Measurements from ENCODE around the gene APAF1. TPM values are rescaled to one million over a fixed set of nuclear protein-coding genes. Genes with fewer than 3 reads are reported as not detected.

Gene APAF1
- polyA plus RNA-seq, 1 of the 3 experiments (the other 2 are of a cell fraction): 3.3 TPM

DNA sequence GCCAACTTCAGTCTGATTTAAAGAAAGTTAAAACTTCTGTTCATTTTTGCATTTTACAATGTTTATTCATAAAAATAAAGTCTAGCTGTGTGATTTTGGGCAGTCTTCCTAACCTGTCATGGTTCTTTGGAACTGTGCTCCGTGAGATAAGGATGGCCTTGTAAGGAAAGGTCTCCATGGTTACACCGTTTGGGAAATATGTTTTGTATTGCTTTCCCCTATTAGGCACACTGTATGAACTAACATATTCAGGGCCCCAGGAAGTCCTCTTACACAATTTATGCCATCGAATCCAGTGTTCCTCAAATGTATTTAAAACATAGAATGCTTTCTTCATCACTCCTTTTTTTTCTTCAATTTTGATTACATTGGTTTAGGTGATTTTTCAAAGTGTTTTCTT, 54.5 kb downstream of the APAF1 start (continued):
- TF ChIP-seq, protein P1, sequence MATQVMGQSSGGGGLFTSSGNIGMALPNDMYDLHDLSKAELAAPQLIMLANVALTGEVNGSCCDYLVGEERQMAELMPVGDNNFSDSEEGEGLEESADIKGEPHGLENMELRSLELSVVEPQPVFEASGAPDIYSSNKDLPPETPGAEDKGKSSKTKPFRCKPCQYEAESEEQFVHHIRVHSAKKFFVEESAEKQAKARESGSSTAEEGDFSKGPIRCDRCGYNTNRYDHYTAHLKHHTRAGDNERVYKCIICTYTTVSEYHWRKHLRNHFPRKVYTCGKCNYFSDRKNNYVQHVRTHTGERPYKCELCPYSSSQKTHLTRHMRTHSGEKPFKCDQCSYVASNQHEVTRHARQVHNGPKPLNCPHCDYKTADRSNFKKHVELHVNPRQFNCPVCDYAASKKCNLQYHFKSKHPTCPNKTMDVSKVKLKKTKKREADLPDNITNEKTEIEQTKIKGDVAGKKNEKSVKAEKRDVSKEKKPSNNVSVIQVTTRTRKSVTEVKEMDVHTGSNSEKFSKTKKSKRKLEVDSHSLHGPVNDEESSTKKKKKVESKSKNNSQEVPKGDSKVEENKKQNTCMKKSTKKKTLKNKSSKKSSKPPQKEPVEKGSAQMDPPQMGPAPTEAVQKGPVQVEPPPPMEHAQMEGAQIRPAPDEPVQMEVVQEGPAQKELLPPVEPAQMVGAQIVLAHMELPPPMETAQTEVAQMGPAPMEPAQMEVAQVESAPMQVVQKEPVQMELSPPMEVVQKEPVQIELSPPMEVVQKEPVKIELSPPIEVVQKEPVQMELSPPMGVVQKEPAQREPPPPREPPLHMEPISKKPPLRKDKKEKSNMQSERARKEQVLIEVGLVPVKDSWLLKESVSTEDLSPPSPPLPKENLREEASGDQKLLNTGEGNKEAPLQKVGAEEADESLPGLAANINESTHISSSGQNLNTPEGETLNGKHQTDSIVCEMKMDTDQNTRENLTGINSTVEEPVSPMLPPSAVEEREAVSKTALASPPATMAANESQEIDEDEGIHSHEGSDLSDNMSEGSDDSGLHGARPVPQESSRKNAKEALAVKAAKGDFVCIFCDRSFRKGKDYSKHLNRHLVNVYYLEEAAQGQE (IDR thresholded peaks at IDR 0.05; ENCODE audit: low read depth, low read length): no peak
- TF ChIP-seq RAD21 (IDR thresholded peaks at IDR 0.05; ENCODE audit: low read length): no peak
- no peak for TF ChIP-seq JUND (IDR thresholded peaks at IDR 0.05)
- TF ChIP-seq, protein P2, sequence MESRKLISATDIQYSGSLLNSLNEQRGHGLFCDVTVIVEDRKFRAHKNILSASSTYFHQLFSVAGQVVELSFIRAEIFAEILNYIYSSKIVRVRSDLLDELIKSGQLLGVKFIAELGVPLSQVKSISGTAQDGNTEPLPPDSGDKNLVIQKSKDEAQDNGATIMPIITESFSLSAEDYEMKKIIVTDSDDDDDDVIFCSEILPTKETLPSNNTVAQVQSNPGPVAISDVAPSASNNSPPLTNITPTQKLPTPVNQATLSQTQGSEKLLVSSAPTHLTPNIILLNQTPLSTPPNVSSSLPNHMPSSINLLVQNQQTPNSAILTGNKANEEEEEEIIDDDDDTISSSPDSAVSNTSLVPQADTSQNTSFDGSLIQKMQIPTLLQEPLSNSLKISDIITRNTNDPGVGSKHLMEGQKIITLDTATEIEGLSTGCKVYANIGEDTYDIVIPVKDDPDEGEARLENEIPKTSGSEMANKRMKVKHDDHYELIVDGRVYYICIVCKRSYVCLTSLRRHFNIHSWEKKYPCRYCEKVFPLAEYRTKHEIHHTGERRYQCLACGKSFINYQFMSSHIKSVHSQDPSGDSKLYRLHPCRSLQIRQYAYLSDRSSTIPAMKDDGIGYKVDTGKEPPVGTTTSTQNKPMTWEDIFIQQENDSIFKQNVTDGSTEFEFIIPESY (IDR thresholded peaks at IDR 0.05; ENCODE audit: borderline replicate concordance, low read depth): no peak
- TF ChIP-seq, protein P3, sequence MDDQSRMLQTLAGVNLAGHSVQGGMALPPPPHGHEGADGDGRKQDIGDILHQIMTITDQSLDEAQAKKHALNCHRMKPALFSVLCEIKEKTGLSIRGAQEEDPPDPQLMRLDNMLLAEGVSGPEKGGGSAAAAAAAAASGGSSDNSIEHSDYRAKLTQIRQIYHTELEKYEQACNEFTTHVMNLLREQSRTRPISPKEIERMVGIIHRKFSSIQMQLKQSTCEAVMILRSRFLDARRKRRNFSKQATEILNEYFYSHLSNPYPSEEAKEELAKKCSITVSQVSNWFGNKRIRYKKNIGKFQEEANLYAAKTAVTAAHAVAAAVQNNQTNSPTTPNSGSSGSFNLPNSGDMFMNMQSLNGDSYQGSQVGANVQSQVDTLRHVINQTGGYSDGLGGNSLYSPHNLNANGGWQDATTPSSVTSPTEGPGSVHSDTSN (IDR thresholded peaks at IDR 0.05): no peak
- no peak for TF ChIP-seq RXRA (IDR thresholded peaks at IDR 0.05; ENCODE audit: borderline replicate concordance, low read depth)

DNA sequence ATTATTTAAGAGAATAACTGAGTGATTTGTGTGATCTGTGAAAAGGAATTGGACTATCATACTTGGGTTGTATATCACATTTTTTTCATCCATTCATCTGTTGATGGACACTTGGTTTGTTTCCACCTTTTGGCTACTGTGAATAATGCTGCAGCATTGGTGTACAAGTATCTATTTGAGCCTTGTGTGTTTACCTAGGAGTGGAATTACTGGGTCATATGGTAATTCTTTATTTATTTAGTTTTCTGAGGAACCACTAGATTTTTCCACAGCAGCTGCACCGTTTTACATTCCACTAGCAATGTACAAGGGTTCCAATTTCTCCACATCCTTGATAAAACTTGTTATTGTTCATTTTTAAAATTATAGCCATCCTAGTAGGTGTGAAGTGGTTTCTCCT, 56.1 kb downstream of the APAF1 start:
- Histone ChIP-seq H3F3A (replicated peaks; ENCODE audit: insufficient read depth) (peaks cover 4% of the 10 kb centered on the region), H4K20me1 (ENCODE audit: insufficient read depth) (no peaks in the 10 kb centered on the region), H3K36me3 (replicated peaks in 1 of 2; ENCODE audit: control insufficient read depth in 1 of 2, insufficient read depth in 2 of 2, low read length in 1 of 2) (peaks cover 15 to 40% of the 10 kb centered on the region in 2 experiments), H3K79me2 (ENCODE audit: insufficient read depth) (no peaks in the 10 kb centered on the region), H3K4me3 (ENCODE audit: low read depth in 2 of 2, low read length in 1 of 2) (no peak overlapping the region), H3K9me3 (no peaks in the 10 kb centered on the region), H3K4me2 (no peak overlapping the region), H3K27me3 (ENCODE audit: insufficient read depth) (no peaks in the 10 kb centered on the region), H2AFZ (ENCODE audit: low read depth) (no peak overlapping the region), H3K27ac (ENCODE audit: low read depth in 2 of 2, low read length in 1 of 2) (no peak overlapping the region; a peak in 1 of 4 replicates), H3K9me2 (no peaks in the 10 kb centered on the region), H3K4me1 (ENCODE audit: control insufficient read depth in 1 of 2, insufficient read depth in 2 of 2, low read depth in 1 of 2, low read length in 1 of 2) (peaks cover 0 to 3% of the 10 kb centered on the region in 2 experiments; a peak in 2 of 4 replicates), H3K9ac (no peak overlapping the region)
- TF ChIP-seq SIN3A (IDR thresholded peaks at IDR 0.05; ENCODE audit: borderline replicate concordance, low read depth, low read length) (no peak), RCOR1 (IDR thresholded peaks at IDR 0.05; ENCODE audit: low read length) (no peak), EZH2phosphoT487 (IDR thresholded peaks at IDR 0.05; ENCODE audit: borderline replicate concordance, low read depth) (no peak), POLR2AphosphoS5 (IDR thresholded peaks at IDR 0.05; ENCODE audit: low read depth, low read length) (no peak), NRF1 (IDR thresholded peaks at IDR 0.05; ENCODE audit: low read depth, low read length) (no peak), ELF1 (IDR thresholded peaks at IDR 0.05) (no peak), FOXM1 (IDR thresholded peaks at IDR 0.05; ENCODE audit: low read depth) (no peak), JUND (IDR thresholded peaks at IDR 0.05) (no peak), YY1 (IDR thresholded peaks at IDR 0.05; ENCODE audit: low read depth) (no peak), FOSL2 (IDR thresholded peaks at IDR 0.05; ENCODE audit: borderline replicate concordance, low read depth) (no peak), MXI1 (IDR thresholded peaks at IDR 0.05; ENCODE audit: low read depth, low read length) (no peak), GABPA (IDR thresholded peaks at IDR 0.05; ENCODE audit: low read depth) (no peak), TCF12 (IDR thresholded peaks at IDR 0.05) (no peak), CHD2 (IDR thresholded peaks at IDR 0.05; ENCODE audit: low read length, partially characterized antibody) (no peak)
- TF ChIP-seq, protein P2 (IDR thresholded peaks at IDR 0.05; ENCODE audit: borderline replicate concordance, low read depth): no peak
- TF ChIP-seq, protein P4, sequence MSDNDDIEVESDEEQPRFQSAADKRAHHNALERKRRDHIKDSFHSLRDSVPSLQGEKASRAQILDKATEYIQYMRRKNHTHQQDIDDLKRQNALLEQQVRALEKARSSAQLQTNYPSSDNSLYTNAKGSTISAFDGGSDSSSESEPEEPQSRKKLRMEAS (IDR thresholded peaks at IDR 0.05; ENCODE audit: low read depth): no peak
- TF ChIP-seq, protein P5, sequence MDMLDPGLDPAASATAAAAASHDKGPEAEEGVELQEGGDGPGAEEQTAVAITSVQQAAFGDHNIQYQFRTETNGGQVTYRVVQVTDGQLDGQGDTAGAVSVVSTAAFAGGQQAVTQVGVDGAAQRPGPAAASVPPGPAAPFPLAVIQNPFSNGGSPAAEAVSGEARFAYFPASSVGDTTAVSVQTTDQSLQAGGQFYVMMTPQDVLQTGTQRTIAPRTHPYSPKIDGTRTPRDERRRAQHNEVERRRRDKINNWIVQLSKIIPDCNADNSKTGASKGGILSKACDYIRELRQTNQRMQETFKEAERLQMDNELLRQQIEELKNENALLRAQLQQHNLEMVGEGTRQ (IDR thresholded peaks at IDR 0.05; ENCODE audit: borderline replicate concordance, low read depth, low read length): no peak
- ChIA-PET CTCF (interaction anchor here (0.6 to 1.1 kb wide), 2 partner anchors 9 to 298 kb away, joined by 3 to 4 read pairs; no protein-coding TSS in a partner anchor), POLR2A (no interaction called here)
- no peak for DNase-seq
- WGBS (ENCODE audit: low lambda C conversion rate): 34% methylated on average over 1 of the region's 1 CpG

Measured in SK-N-SH (cell line).